ENCODE data around the gene MRPL51.
"Not testable (repeated sequence)": the region's sequence is repeated elsewhere in the genome, so short reads cannot be mapped to it uniquely, and the experiment has no call there.

MRPL51 gene

GRCh38 chr12:6522193-6522592 is 29.1 kb upstream of the MRPL51 start:
- no peaks in the 10 kb centered on the region for H3K9me3 ChIP-seq (ENCODE audit: control insufficient read depth, low read length)
- H3K4me2 ChIP-seq (ENCODE audit: low read length) = no peak overlapping the region
- no peak overlapping the region for H3K27ac ChIP-seq
- no peaks in the 10 kb centered on the region for H3K79me2 ChIP-seq
- no peak overlapping the region for H3K9ac ChIP-seq
- no peak overlapping the region for H3K4me3 ChIP-seq (ENCODE audit: low read depth, low read length)
- H2AFZ ChIP-seq = no peak overlapping the region
- H3K36me3 ChIP-seq (ENCODE audit: control insufficient read depth, insufficient read depth, low read length) = no peaks in the 10 kb centered on the region
- H3K4me1 ChIP-seq = peaks cover 15% of the 10 kb centered on the region
- no peak for TF ChIP-seq CTCF (IDR thresholded peaks at IDR 0.05)
- H3K27me3 ChIP-seq (ENCODE audit: control insufficient read depth, insufficient read depth, low read length) = no peaks in the 10 kb centered on the region

- Histone ChIP-seq H3K27me3 (ENCODE audit: control insufficient read depth, insufficient read depth, low read length) (no peaks in the 10 kb centered on the region), H3K4me2 (ENCODE audit: low read length) (no peak overlapping the region), H3K9ac (no peak overlapping the region), H2AFZ (no peak overlapping the region), H3K79me2 (no peaks in the 10 kb centered on the region), H3K4me1 (peaks cover 6% of the 10 kb centered on the region), H3K36me3 (ENCODE audit: control insufficient read depth, insufficient read depth, low read length) (no peaks in the 10 kb centered on the region), H3K9me3 (ENCODE audit: control insufficient read depth, low read length) (no peaks in the 10 kb centered on the region), H3K4me3 (ENCODE audit: low read depth, low read length) (no peak overlapping the region), H3K27ac (no peak overlapping the region)
- no peak for TF ChIP-seq CTCF (IDR thresholded peaks at IDR 0.05)
Observed at GRCh38 chr12:6520186-6520585, 27.1 kb upstream of the MRPL51 start.

GRCh38 chr12:6508087-6508486 is 15.0 kb upstream of the MRPL51 start:
- Histone ChIP-seq H2AFZ (no peak overlapping the region), H3K27ac (no peak overlapping the region), H3K79me2 (peaks cover 7% of the 10 kb centered on the region), H3K4me2 (ENCODE audit: low read length) (no peak overlapping the region), H3K9me3 (ENCODE audit: control insufficient read depth, low read length) (no peaks in the 10 kb centered on the region), H3K36me3 (ENCODE audit: control insufficient read depth, insufficient read depth, low read length) (no peaks in the 10 kb centered on the region), H3K9ac (no peak overlapping the region), H3K4me3 (ENCODE audit: low read depth, low read length) (no peak overlapping the region), H3K4me1 (peaks cover 13% of the 10 kb centered on the region), H3K27me3 (ENCODE audit: control insufficient read depth, insufficient read depth, low read length) (no peaks in the 10 kb centered on the region)
- no peak for TF ChIP-seq CTCF (IDR thresholded peaks at IDR 0.05)

- Histone ChIP-seq H3K9ac (no peak overlapping the region), H3K9me3 (ENCODE audit: control insufficient read depth, low read length) (no peaks in the 10 kb centered on the region), H3K79me2 (peaks cover 7% of the 10 kb centered on the region), H3K4me2 (ENCODE audit: low read length) (peak overlapping the region; percentile 35), H3K4me1 (peaks cover 13% of the 10 kb centered on the region), H3K27me3 (ENCODE audit: control insufficient read depth, insufficient read depth, low read length) (no peaks in the 10 kb centered on the region), H2AFZ (no peak overlapping the region), H3K36me3 (ENCODE audit: control insufficient read depth, insufficient read depth, low read length) (no peaks in the 10 kb centered on the region), H3K27ac (peak overlapping the region; percentile 20), H3K4me3 (ENCODE audit: low read depth, low read length) (no peak overlapping the region)
- TF ChIP-seq CTCF (IDR thresholded peaks at IDR 0.05) = no peak
Observed at GRCh38 chr12:6507102-6507998, 14.3 kb upstream of the MRPL51 start.

- H3K9ac ChIP-seq = no peak overlapping the region
- peaks cover 24% of the 10 kb centered on the region for H3K79me2 ChIP-seq
- H3K9me3 ChIP-seq (ENCODE audit: control insufficient read depth, low read length) = no peaks in the 10 kb centered on the region
- no peak overlapping the region for H2AFZ ChIP-seq
- H3K4me2 ChIP-seq (ENCODE audit: low read length) = no peak overlapping the region
- TF ChIP-seq CTCF (IDR thresholded peaks at IDR 0.05) = no peak
- H3K27ac ChIP-seq = no peak overlapping the region
- H3K4me1 ChIP-seq = no peaks in the 10 kb centered on the region
- no peaks in the 10 kb centered on the region for H3K36me3 ChIP-seq (ENCODE audit: control insufficient read depth, insufficient read depth, low read length)
- no peak overlapping the region for H3K4me3 ChIP-seq (ENCODE audit: low read depth, low read length)
- H3K27me3 ChIP-seq (ENCODE audit: control insufficient read depth, insufficient read depth, low read length) = no peaks in the 10 kb centered on the region
Observed at GRCh38 chr12:6500466-6500865, 7.4 kb upstream of the MRPL51 start.

- Histone ChIP-seq H3K4me1 (peaks cover 11% of the 10 kb centered on the region), H3K79me2 (peaks cover 30% of the 10 kb centered on the region)
- H3K9ac ChIP-seq; H3K4me3 ChIP-seq (ENCODE audit: low read depth, low read length); H2AFZ ChIP-seq; H3K27me3 ChIP-seq (ENCODE audit: control insufficient read depth, insufficient read depth, low read length); H3K4me2 ChIP-seq (ENCODE audit: low read length); H3K9me3 ChIP-seq (ENCODE audit: control insufficient read depth, low read length); H3K36me3 ChIP-seq (ENCODE audit: control insufficient read depth, insufficient read depth, low read length); H3K27ac ChIP-seq: not testable (repeated sequence)
Observed at GRCh38 chr12:6497291-6497690, 4.2 kb upstream of the MRPL51 start.

All from parathyroid adenoma (tissue), 2 donors.